HG03060 (cell line): Measurements from ENCODE around the gene PSORS1C1.
"Not testable (repeated sequence)": the region's sequence is repeated elsewhere in the genome, so short reads cannot be mapped to it uniquely, and the experiment has no call there.

Source experiments
- ATAC-seq: cut with Tn5 transposase; IDR thresholded peaks from one replicate; pipeline ENCODE4 v1.9.1; 2021; ENCODE audit warnings: low read depth, moderate number of reproducible peaks; ENCODE audit not compliant: unreplicated experiment

PSORS1C1 gene

GRCh38 chr6:31114541-31114878 is at the start of gene PSORS1C1:
Gene PSORS1C1, plus strand, starts transcription at chr6:31114800. Its CDS starts 14,833 bp downstream, at chr6:31129633.
- ATAC-seq: no peak

GRCh38 chr6:31065556-31065955 is 49.0 kb upstream of the PSORS1C1 start:
- no peak for ATAC-seq

GRCh38 chr6:31067028-31067427 is 47.6 kb upstream of the PSORS1C1 start:
- not testable (repeated sequence) for ATAC-seq

GRCh38 chr6:31067891-31068668 is 46.5 kb upstream of the PSORS1C1 start:
- not testable (repeated sequence) for ATAC-seq

GRCh38 chr6:31068669-31069340 is 45.8 kb upstream of the PSORS1C1 start:
- ATAC-seq: no peak

- ATAC-seq: no peak
These were observed 43.8 kb upstream of the PSORS1C1 start for GRCh38 chr6:31070711-31071197.

- no peak for ATAC-seq
These were observed 40.2 kb upstream of the PSORS1C1 start for GRCh38 chr6:31074401-31074800.

GRCh38 chr6:31075528-31075927 is 39.1 kb upstream of the PSORS1C1 start:
- ATAC-seq: no peak

- no peak for ATAC-seq
These were observed 38.0 kb upstream of the PSORS1C1 start for GRCh38 chr6:31076611-31077010.

GRCh38 chr6:31079656-31080261 is 34.8 kb upstream of the PSORS1C1 start:
- ATAC-seq: no peak

GRCh38 chr6:31081872-31082271 is 32.7 kb upstream of the PSORS1C1 start:
- ATAC-seq: no peak

GRCh38 chr6:31083742-31084354 is 30.8 kb upstream of the PSORS1C1 start:
- ATAC-seq: no peak

- no peak for ATAC-seq
These were observed 27.7 kb upstream of the PSORS1C1 start for GRCh38 chr6:31086788-31087440.

GRCh38 chr6:31087494-31088089 is 27.0 kb upstream of the PSORS1C1 start:
- ATAC-seq: no peak

- no peak for ATAC-seq
These were observed 24.2 kb upstream of the PSORS1C1 start for GRCh38 chr6:31090275-31090972.

- no peak for ATAC-seq
These were observed 23.6 kb upstream of the PSORS1C1 start for GRCh38 chr6:31090973-31091364.

GRCh38 chr6:31091680-31092079 is 22.9 kb upstream of the PSORS1C1 start:
- ATAC-seq: no peak

GRCh38 chr6:31092238-31092637 is 22.4 kb upstream of the PSORS1C1 start:
- no peak for ATAC-seq

GRCh38 chr6:31092769-31093505 is 21.7 kb upstream of the PSORS1C1 start:
- ATAC-seq: no peak
